Fibroblast of lung (primary cell): ENCODE data around the gene FAM47B. TPM values are rescaled to one million over a fixed set of nuclear protein-coding genes. Genes with fewer than 3 reads are reported as not detected.
A peak's percentile ranks its signal among the peaks of the same experiment; 100 is the strongest.

Experiments used
- DNase-seq, 2 donors: peaks; one replicate each; pipeline versions ENCODE4 v3.0.0 to v3.0.0-alpha.2; 2010; ENCODE audit warnings: low read depth in 2 of 2
- H2AFZ ChIP-seq: 2 replicates; pipeline ENCODE4 v1.5.1; 2012; ENCODE audit warnings: low read length, control low read depth, inconsistent platforms
- H3K27ac ChIP-seq: 2 replicates; pipeline ENCODE4 v1.5.1; 2011; ENCODE audit warnings: low read length, control low read depth; ENCODE audit not compliant: insufficient read depth
- H3K27me3 ChIP-seq: 2 replicates; pipeline ENCODE4 v1.5.1; 2011; ENCODE audit warnings: mild to moderate bottlenecking, low read length; ENCODE audit not compliant: control insufficient read depth, insufficient read depth
- H3K36me3 ChIP-seq: 2 replicates; pipeline ENCODE4 v1.5.1; 2011; ENCODE audit warnings: low read length; ENCODE audit not compliant: control insufficient read depth, insufficient read depth
- H3K4me1 ChIP-seq: 2 replicates; pipeline ENCODE4 v1.5.1; 2011; ENCODE audit warnings: low read length; ENCODE audit not compliant: control insufficient read depth, insufficient read depth; ENCODE audit errors: extremely low read depth
- H3K4me2 ChIP-seq: 2 replicates; pipeline ENCODE4 v1.5.1; 2011; ENCODE audit warnings: low read length, control low read depth; ENCODE audit not compliant: insufficient read depth; ENCODE audit errors: extremely low read depth
- H3K4me3 ChIP-seq, 4 experiments: fragments of 200-600 bp in 1 of 4; sonication (generic) in 1 of 4; replicated peaks in 1 of 4; 2 replicates each; pipeline ENCODE4 v1.5.1; 2011 to 2016; ENCODE audit warnings: low read length in 4 of 4, low read depth in 3 of 4, mild to moderate bottlenecking in 3 of 4, control low read depth in 2 of 4, inconsistent platforms in 1 of 4, mixed read lengths in 1 of 4; ENCODE audit not compliant: insufficient read depth in 1 of 4; ENCODE audit errors: control extremely low read depth in 1 of 4
- H3K79me2 ChIP-seq: 2 replicates; pipeline ENCODE4 v1.5.1; 2012; ENCODE audit warnings: mild to moderate bottlenecking, low read length, inconsistent platforms; ENCODE audit not compliant: control insufficient read depth, insufficient read depth
- H3K9ac ChIP-seq: 2 replicates; pipeline ENCODE4 v1.5.1; 2011; ENCODE audit warnings: mild to moderate bottlenecking, low read length, control low read depth; ENCODE audit not compliant: insufficient read depth
- H3K9me3 ChIP-seq: 2 replicates; pipeline ENCODE4 v1.5.1; 2012; ENCODE audit warnings: low read depth, low read length; ENCODE audit not compliant: control insufficient read depth, insufficient read depth
- H4K20me1 ChIP-seq: 2 replicates; pipeline ENCODE4 v1.5.1; 2011; ENCODE audit warnings: low read length; ENCODE audit not compliant: control insufficient read depth, insufficient read depth; ENCODE audit errors: extremely low read depth
- EZH2 ChIP-seq: IDR thresholded peaks from 2 replicates; pipeline ENCODE4 v1.5.1; 2012; ENCODE audit warnings: low read length, control low read depth, mild to moderate bottlenecking; ENCODE audit errors: missing control alignments
- polyA minus RNA-seq: library from RNA; depleted of rRNA, polyadenylated mRNA; stranded (reverse); fragments of >200 nt; gene quantifications from 2 replicates; pipeline ENCODE4 v1.2.3, GENCODE V29; 2011; ENCODE audit warnings: low replicate concordance
- polyA plus RNA-seq, 2 donors: library from polyadenylated mRNA; depleted of rRNA in 1 of 2; stranded (reverse) in 1 of 2; unstranded in 1 of 2; fragments of >200 nt; gene quantifications; 2 replicates each; pipeline ENCODE4 v1.2.1, GENCODE V29; 2011 to 2012; ENCODE audit warnings: missing spikeins in 1 of 2
- total RNA-seq: library from RNA; depleted of rRNA; stranded (reverse); fragments of >200 nt; gene quantifications from 2 replicates; pipeline ENCODE4 v1.2.1, GENCODE V29; 2014
- TF ChIP-seq, protein P1 (sequence below), 2 donors: IDR thresholded peaks in 1 of 2; conservative IDR thresholded peaks in 1 of 2; 1 replicate in 1 of 2; 2 replicates in 1 of 2; pipeline ENCODE4 v1.5.1; 2011 to 2012; ENCODE audit warnings: low read length in 2 of 2, control low read depth in 1 of 2, inconsistent platforms in 1 of 2, low read depth in 1 of 2, mild to moderate bottlenecking in 1 of 2

FAM47B gene
- total RNA-seq (not detected in 2 replicates), polyA plus RNA-seq (not detected in 2 replicates), polyA minus RNA-seq (not detected in 2 replicates)
- polyA plus RNA-seq (2012), result not detected in 2 replicates

DNA sequence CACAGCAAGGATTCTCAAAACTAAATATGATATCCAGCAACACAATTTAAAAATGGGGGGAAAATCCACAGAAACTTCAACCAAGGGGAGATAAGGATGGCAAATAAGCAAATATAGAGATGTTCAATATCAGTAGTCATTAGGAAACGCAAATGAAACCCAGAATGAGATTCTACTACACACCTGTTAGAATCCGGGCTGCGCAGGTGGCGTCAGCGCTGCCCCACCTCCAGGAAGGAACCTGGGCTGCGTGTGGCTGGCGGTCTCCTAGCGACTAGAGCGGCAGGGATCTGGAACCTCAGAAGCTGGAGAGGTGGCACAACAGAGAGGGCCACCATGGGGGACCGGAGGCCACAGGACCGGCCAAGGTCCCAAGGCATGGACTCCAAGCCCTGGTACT lies at the start of gene FAM47B:
Gene FAM47B (plus strand): TSS at position 301 of the 400 bp plus-strand sequence. CDS start 36 bp downstream, at position 337.
- H3K9me3 ChIP-seq, result no peaks in the 10 kb centered on the region
- no peak for TF ChIP-seq EZH2
- TF ChIP-seq, protein P1, sequence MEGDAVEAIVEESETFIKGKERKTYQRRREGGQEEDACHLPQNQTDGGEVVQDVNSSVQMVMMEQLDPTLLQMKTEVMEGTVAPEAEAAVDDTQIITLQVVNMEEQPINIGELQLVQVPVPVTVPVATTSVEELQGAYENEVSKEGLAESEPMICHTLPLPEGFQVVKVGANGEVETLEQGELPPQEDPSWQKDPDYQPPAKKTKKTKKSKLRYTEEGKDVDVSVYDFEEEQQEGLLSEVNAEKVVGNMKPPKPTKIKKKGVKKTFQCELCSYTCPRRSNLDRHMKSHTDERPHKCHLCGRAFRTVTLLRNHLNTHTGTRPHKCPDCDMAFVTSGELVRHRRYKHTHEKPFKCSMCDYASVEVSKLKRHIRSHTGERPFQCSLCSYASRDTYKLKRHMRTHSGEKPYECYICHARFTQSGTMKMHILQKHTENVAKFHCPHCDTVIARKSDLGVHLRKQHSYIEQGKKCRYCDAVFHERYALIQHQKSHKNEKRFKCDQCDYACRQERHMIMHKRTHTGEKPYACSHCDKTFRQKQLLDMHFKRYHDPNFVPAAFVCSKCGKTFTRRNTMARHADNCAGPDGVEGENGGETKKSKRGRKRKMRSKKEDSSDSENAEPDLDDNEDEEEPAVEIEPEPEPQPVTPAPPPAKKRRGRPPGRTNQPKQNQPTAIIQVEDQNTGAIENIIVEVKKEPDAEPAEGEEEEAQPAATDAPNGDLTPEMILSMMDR (conservative IDR thresholded peaks at IDR 0.05 in 1 of 2, IDR thresholded peaks at IDR 0.05 in 1 of 2; ENCODE audit: low read depth in 1 of 2, low read length in 2 of 2), result no peak
- H3K4me1 ChIP-seq, result no peaks in the 10 kb centered on the region
- H3K36me3 ChIP-seq, result no peaks in the 10 kb centered on the region
- no peaks in the 10 kb centered on the region for H3K27me3 ChIP-seq
- no peak within 1 kb of the TSS for H3K4me3 ChIP-seq
- H2AFZ ChIP-seq, result no peak within 1 kb of the TSS
- no peaks in the 10 kb centered on the region for H4K20me1 ChIP-seq
- DNase-seq, result no peak
- no peaks in the 10 kb centered on the region for H3K79me2 ChIP-seq
- no peak within 1 kb of the TSS for H3K9ac ChIP-seq
- no peak within 1 kb of the TSS for H3K27ac ChIP-seq
- no peak within 1 kb of the TSS for H3K4me2 ChIP-seq

DNA sequence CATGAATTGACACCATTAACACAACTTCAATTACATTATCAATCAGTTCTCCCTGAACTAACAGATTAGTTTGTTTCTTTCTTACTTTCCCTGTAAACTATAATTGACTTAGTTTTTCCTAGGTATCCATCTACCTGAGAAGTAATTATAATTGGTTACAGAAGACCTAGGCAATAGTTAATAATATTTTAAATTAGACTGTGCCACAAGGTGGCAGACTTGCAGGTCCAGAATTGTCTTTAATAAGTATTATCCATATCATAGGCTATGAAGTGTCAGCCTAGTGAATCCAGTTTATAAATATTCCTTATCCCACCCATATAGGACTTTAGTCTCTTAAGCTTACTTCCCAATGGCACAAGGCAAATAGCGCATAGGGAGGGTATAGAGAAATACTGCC lies 48.9 kb upstream of the FAM47B start:
- Histone ChIP-seq H3K9me3 (no peaks in the 10 kb centered on the region), H3K36me3 (no peaks in the 10 kb centered on the region), H3K27ac (no peak overlapping the region), H3K4me3 (no peak overlapping the region), H3K9ac (no peak overlapping the region), H3K4me2 (no peak overlapping the region), H2AFZ (no peak overlapping the region), H3K4me1 (no peaks in the 10 kb centered on the region), H3K79me2 (no peaks in the 10 kb centered on the region), H3K27me3 (no peaks in the 10 kb centered on the region), H4K20me1 (no peaks in the 10 kb centered on the region)
- no peak for DNase-seq
- TF ChIP-seq, protein P1 (conservative IDR thresholded peaks at IDR 0.05 in 1 of 2, IDR thresholded peaks at IDR 0.05 in 1 of 2; ENCODE audit: low read depth in 1 of 2, low read length in 2 of 2), result peak; percentile 9 to 24
- TF ChIP-seq EZH2, result no peak

DNA sequence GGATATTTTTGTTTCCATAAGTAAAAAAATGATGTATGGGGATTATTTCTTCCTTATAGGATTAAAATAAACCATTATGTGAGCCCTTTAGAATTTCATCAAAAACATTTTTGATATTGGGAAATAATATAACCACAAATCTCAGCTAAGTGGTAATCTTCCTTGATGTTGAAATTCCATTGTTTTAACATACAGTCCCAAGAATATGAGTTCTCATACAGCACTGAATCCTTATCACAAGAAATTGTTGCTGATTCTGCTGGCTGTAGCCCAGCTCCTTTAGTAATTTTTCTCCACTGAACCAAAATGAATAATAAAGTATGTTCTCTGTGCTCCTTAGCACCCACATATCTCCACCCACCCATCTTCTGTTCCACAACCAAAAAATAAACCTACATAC lies 41.9 kb upstream of the FAM47B start:
- TF ChIP-seq, protein P1 (conservative IDR thresholded peaks at IDR 0.05 in 1 of 2, IDR thresholded peaks at IDR 0.05 in 1 of 2; ENCODE audit: low read depth in 1 of 2, low read length in 2 of 2), result no peak
- no peak for TF ChIP-seq EZH2
- H2AFZ ChIP-seq, result no peak overlapping the region
- no peaks in the 10 kb centered on the region for H4K20me1 ChIP-seq
- H3K4me1 ChIP-seq, result no peaks in the 10 kb centered on the region
- no peaks in the 10 kb centered on the region for H3K79me2 ChIP-seq
- no peak overlapping the region for H3K27ac ChIP-seq
- H3K9me3 ChIP-seq, result no peaks in the 10 kb centered on the region
- no peak overlapping the region for H3K9ac ChIP-seq
- H3K36me3 ChIP-seq, result no peaks in the 10 kb centered on the region
- H3K4me3 ChIP-seq, result no peak overlapping the region
- no peak overlapping the region for H3K4me2 ChIP-seq
- no peaks in the 10 kb centered on the region for H3K27me3 ChIP-seq
- DNase-seq, result peak; percentile 31 to 38
